Measurements from ENCODE around the gene ATP6V1G2. TPM values are rescaled to one million over a fixed set of nuclear protein-coding genes. Genes with fewer than 3 reads are reported as not detected.
"Not testable (repeated sequence)": the region's sequence is repeated elsewhere in the genome, so short reads cannot be mapped to it uniquely, and the experiment has no call there.

The ATP6V1G2 gene
- polyA plus RNA-seq, 12 donors, result 3.3 to 6.6 (median 4.1) TPM; not detected in 2

- no peak for DNase-seq
Measured at GRCh38 chr6:31530659-31531058, 15.7 kb downstream of the ATP6V1G2 start.

DNA sequence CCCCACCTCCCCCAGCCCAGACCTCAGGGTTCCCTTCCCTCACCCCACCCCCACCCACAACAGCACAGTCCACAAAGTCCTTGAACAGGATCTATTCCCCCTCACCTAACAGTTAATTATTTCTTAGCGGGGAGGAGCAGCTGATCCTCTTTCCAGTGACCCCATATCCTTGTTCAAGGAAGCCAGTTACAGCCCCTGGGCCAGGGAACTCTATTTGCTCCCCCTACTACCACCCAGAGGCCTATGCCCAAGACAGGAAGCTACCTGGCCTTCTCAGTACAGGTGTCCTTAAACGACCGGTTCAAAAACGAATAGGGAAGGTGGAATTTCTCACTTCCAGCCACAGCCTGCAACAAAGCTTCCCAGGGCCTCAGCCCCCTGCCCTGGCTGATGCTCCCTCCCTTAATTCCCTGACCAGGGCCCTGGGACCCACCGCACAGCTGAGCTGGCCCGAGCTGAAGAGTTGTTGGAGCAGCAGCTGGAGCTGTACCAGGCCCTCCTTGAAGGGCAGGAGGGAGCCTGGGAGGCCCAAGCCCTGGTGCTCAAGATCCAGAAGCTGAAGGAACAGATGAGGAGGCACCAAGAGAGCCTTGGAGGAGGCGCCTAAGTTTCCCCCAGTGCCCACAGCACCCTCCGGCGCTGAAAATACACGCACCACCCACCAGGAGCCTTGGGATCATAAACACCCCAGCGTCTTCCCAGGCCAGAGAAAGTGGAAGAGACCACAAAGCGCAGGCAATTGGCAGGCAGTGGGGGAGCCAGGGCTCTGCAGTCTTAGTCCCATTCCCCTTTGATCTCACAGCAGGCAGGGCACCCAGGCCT is 16.9 kb downstream of the ATP6V1G2 start:
- no peak for DNase-seq

DNA sequence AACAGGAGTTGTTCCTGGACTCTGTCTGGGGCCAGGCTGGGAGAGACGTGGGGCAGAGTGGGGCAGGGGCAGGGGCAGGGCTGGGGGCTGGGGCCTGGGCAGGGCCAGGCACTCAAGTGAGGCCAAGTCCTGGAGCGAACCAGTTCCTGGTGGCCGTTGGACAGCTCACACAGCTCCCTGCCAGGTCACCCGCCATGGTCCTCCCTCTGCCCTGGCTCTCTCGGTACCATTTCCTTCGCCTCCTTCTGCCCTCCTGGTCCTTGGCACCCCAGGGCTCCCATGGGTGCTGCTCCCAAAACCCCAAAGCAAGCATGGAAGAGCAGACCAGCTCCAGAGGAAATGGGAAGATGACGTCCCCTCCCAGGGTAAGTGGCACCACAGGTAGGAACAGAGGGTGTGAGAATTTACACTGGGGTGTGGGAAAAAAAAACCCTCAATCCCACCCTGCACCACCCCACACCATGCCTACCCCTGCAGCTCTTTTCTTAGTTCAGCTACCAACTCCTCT is 17.5 kb downstream of the ATP6V1G2 start, which contains the start of gene MCCD1:
TSS of gene MCCD1 (plus strand) at position 142 of the 508 bp plus-strand sequence. CDS start at position 195, 53 bp downstream.
- DNase-seq, result no peak

DNA sequence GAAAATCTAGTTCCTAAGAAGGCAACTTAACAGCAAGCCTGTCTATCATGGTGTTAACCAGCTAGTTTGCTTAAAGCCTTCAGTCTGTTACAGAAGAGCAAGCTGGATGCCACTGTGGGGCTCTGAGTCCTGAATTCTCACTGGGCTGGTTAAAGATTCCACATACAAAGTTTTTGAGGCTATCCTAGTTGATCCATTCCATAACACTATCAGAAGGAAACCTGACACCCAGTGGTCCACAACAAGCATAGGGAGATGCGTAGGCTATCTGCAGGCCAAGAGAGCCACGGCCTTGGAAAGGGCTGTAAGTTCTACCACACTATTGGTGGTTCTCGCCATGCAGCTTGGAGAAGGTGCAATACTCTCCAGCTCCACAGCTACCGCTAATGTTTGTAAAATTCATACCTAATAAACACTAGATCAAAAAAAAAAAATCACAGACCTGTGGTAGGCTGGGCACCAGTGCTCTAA is 18.1 kb downstream of the ATP6V1G2 start:
- DNase-seq, result no peak

GRCh38 chr6:31525932-31526591 is 20.3 kb downstream of the ATP6V1G2 start:
- DNase-seq, result no peak

- no peak for DNase-seq
Measured at GRCh38 chr6:31525553-31525931, 20.9 kb downstream of the ATP6V1G2 start.

GRCh38 chr6:31521835-31522234 is 24.6 kb downstream of the ATP6V1G2 start:
- no peak for DNase-seq

- no peak for DNase-seq
Measured at GRCh38 chr6:31513456-31514165, 32.8 kb downstream of the ATP6V1G2 start.

DNA sequence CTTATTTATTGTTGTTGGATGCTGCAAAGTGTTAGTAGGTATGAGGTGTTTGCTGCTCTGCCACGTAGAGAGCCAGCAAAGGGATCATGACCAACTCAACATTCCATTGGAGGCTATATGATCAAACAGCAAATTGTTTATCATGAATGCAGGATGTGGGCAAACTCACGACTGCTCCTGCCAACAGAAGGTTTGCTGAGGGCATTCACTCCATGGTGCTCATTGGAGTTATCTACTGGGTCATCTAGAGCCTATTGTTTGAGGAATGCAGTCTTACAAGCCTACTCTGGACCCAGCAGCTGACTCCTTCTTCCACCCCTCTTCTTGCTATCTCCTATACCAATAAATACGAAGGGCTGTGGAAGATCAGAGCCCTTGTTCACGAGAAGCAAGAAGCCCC is 36.4 kb downstream of the ATP6V1G2 start:
- DNase-seq, result no peak

GRCh38 chr6:31509036-31509435 is 37.4 kb downstream of the ATP6V1G2 start:
- DNase-seq, result not testable (repeated sequence)

- DNase-seq, result no peak
Measured at GRCh38 chr6:31502586-31502985, 43.8 kb downstream of the ATP6V1G2 start.

DNA sequence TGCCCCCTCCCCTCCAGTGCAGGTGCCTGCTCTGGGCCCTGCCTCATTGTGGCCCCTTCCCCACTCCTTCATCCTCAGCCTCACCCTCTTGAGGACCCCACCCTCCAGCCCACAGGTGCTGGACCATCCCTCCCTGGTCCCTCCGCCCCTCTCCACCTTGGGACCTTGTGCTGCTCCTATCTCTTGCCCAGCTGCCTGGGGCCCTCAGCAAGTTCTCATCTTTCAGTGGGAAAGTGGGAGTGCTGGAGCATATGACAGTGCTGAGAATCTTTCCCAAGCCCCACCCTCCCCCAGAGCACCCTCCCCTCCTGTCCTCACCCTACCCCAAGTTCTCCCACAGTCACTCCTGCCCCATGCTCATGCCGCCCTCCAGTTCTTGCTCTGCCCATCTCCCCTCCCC is 46.8 kb downstream of the ATP6V1G2 start:
- not testable (repeated sequence) for DNase-seq

GRCh38 chr6:31498748-31499147 is 47.7 kb downstream of the ATP6V1G2 start:
- DNase-seq, result no peak

- peak; percentile 32 for DNase-seq
Measured at GRCh38 chr6:31497531-31498476, 48.6 kb downstream of the ATP6V1G2 start, which contains the start of gene MICB. MICB (plus strand) TSS chr6:31498145; CDS start chr6:31498194, 49 bp downstream.

- DNase-seq, result not testable (repeated sequence)
Measured at GRCh38 chr6:31496826-31497225, 49.6 kb downstream of the ATP6V1G2 start.

DNA sequence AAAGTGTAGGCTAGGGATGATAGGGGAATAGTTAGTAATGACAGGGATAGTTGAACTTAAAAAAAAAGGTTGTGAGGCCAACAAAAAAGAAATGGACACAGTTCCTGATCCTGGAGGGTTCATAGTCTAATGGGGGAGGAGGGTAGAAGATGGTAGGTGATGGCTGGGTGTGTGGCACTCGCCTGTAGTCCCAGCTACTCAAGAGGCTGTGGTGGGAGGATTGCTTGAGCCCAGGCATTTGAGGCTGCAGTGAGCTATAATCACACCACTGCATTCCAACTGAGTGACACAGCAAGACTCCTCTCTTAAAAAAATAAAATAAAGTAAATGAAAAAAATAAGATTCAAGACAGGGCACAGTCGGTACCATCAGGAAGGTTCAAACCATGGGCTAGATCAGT is 50.8 kb downstream of the ATP6V1G2 start:
- DNase-seq, result no peak
